DOHH2 (cell line): ENCODE measurements around the gene PARS2.

Experiments used
- CTCF ChIP-seq: fragments of 200-600 bp; sonication (generic); IDR thresholded peaks from one replicate; pipeline ENCODE4 v1.5.1; 2014; ENCODE audit warnings: antibody characterized with exemption, mild to moderate bottlenecking, low read depth, low read length; ENCODE audit not compliant: poor library complexity, severe bottlenecking
- EZH2phosphoT487 ChIP-seq: fragments of 200-600 bp; sonication (generic); IDR thresholded peaks from 2 replicates; pipeline ENCODE4 v1.6.1; 2017; ENCODE audit warnings: borderline replicate concordance, mild to moderate bottlenecking, antibody characterized with exemption, low read length, moderate library complexity, mixed read lengths

GRCh38 chr1:54804471-54805132, 40.3 kb upstream of the PARS2 start:
- TF ChIP-seq CTCF: no peak
- no peak for TF ChIP-seq EZH2phosphoT487
